A549 (cell line): Measurements from ENCODE around the gene ADGRL2.

Experiments used
- BHLHE40 ChIP-seq: IDR thresholded peaks from 2 replicates; pipeline ENCODE4 v1.6.1; 2012; ENCODE audit warnings: low read depth, low read length, inconsistent platforms
- EP300 ChIP-seq, 2 experiments: fragments of >200 bp; sonication (Bioruptor Twin); formaldehyde crosslinking; IDR thresholded peaks; 2 replicates in 1 of 2; 3 replicates in 1 of 2; pipeline ENCODE4 v1.6.1; 2016 to 2017
- ESRRA ChIP-seq: fragments of 150-350 bp; IDR thresholded peaks from 2 replicates; pipeline ENCODE4 v1.6.1; 2014; ENCODE audit warnings: mild to moderate bottlenecking, low read length, borderline replicate concordance
- GATA3 ChIP-seq: IDR thresholded peaks from 2 replicates; pipeline ENCODE4 v1.6.1; 2012; ENCODE audit warnings: borderline replicate concordance
- KDM1A ChIP-seq: fragments of 200-600 bp; sonication (generic); IDR thresholded peaks from 2 replicates; pipeline ENCODE4 v1.6.1; 2016; ENCODE audit warnings: low read depth, mild to moderate bottlenecking
- POLR2A ChIP-seq: IDR thresholded peaks from 2 replicates; pipeline ENCODE4 v1.6.1; 2012; ENCODE audit warnings: mild to moderate bottlenecking, low read length
- RAD21 ChIP-seq, 2 experiments: fragments of >200 bp in 1 of 2; sonication (Bioruptor Twin) in 1 of 2; formaldehyde crosslinking in 1 of 2; IDR thresholded peaks in 1 of 2; conservative IDR thresholded peaks in 1 of 2; 2 replicates in 1 of 2; 3 replicates in 1 of 2; pipeline ENCODE4 v1.6.1; 2012 to 2018; ENCODE audit warnings: inconsistent platforms in 1 of 2
- RFX5 ChIP-seq: fragments of 450-650 bp; IDR thresholded peaks from 2 replicates; pipeline ENCODE4 v1.7.1; 2014; ENCODE audit warnings: antibody characterized with exemption, mild to moderate bottlenecking, moderate library complexity
- SMC3 ChIP-seq: fragments of >200 bp; sonication (Bioruptor Twin); formaldehyde crosslinking; IDR thresholded peaks from 3 replicates; pipeline ENCODE4 v1.6.1; 2018; ENCODE audit warnings: inconsistent platforms
- TF ChIP-seq, protein P1 (sequence below): fragments of >200 bp; sonication (Bioruptor Twin); formaldehyde crosslinking; IDR thresholded peaks from 3 replicates; pipeline ENCODE4 v1.5.1; 2016
- TF ChIP-seq, protein P2 (sequence below): fragments of 450-650 bp; IDR thresholded peaks from 2 replicates; pipeline ENCODE4 v1.6.1; 2014; ENCODE audit warnings: antibody characterized with exemption

DNA sequence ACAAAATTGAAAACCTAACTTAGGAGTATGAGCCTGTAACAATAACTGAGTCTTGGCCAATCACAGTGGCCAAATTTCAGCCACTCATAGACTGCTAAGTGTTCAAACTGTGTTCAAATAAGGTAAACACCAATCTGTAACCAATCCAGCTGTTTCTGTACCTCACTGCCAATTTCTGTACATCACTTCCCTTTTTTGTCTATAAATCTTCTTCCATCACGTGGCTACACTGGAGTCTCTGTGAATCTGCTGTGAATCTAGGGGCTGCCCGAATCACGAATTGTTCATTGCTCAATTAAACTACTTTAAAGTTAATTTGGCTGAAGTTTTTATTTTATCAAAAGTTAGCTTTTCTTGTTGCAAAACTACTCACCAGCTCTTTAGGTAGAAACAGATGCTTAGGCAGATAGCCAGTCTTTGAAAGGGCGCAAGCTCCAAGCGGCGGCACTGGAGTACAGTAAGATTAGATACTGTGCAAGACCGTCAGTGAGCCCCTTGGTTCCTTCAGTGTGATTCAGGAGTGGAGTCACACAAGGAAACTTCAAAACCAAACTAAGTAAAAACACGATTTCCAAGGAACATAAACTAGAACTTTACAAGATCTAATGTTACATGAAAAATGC, 43.2 kb upstream of the ADGRL2 start:
- TF ChIP-seq, protein P1, sequence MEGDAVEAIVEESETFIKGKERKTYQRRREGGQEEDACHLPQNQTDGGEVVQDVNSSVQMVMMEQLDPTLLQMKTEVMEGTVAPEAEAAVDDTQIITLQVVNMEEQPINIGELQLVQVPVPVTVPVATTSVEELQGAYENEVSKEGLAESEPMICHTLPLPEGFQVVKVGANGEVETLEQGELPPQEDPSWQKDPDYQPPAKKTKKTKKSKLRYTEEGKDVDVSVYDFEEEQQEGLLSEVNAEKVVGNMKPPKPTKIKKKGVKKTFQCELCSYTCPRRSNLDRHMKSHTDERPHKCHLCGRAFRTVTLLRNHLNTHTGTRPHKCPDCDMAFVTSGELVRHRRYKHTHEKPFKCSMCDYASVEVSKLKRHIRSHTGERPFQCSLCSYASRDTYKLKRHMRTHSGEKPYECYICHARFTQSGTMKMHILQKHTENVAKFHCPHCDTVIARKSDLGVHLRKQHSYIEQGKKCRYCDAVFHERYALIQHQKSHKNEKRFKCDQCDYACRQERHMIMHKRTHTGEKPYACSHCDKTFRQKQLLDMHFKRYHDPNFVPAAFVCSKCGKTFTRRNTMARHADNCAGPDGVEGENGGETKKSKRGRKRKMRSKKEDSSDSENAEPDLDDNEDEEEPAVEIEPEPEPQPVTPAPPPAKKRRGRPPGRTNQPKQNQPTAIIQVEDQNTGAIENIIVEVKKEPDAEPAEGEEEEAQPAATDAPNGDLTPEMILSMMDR: no peak
- no peak for TF ChIP-seq BHLHE40
- TF ChIP-seq POLR2A: no peak
- no peak for TF ChIP-seq ESRRA
- TF ChIP-seq RFX5: no peak
- no peak for TF ChIP-seq SMC3
- TF ChIP-seq, protein P2, sequence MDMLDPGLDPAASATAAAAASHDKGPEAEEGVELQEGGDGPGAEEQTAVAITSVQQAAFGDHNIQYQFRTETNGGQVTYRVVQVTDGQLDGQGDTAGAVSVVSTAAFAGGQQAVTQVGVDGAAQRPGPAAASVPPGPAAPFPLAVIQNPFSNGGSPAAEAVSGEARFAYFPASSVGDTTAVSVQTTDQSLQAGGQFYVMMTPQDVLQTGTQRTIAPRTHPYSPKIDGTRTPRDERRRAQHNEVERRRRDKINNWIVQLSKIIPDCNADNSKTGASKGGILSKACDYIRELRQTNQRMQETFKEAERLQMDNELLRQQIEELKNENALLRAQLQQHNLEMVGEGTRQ: no peak
- no peak for TF ChIP-seq RAD21 (conservative IDR thresholded peaks at IDR 0.05 in 1 of 2, IDR thresholded peaks at IDR 0.05 in 1 of 2)
- TF ChIP-seq KDM1A: no peak
- no peak for TF ChIP-seq EP300 (IDR thresholded peaks at IDR 0.05)
- no peak for TF ChIP-seq GATA3
